HepG2 (cell line): ENCODE data around the gene MAP2K7. TPM values are rescaled to one million over a fixed set of nuclear protein-coding genes. Genes with fewer than 3 reads are reported as not detected.

Source experiments
- CEBPB ChIP-seq: IDR thresholded peaks from 2 replicates; pipeline ENCODE4 v1.6.1; 2011; ENCODE audit warnings: low read depth, low read length, improper control_type of control experiment, borderline replicate concordance
- DNMT1 ChIP-seq: sonication (generic); formaldehyde crosslinking; IDR thresholded peaks from 2 replicates; pipeline ENCODE4 v1.5.1; 2020; ENCODE audit warnings: mild to moderate bottlenecking, missing genetic modification reagents
- HNRNPL ChIP-seq: fragments of 200-400 bp; formaldehyde crosslinking; IDR thresholded peaks from 2 replicates; pipeline ENCODE4 v1.6.1; 2017; ENCODE audit warnings: mild to moderate bottlenecking, low read depth, low read length
- HOXA3 ChIP-seq: sonication (generic); formaldehyde crosslinking; IDR thresholded peaks from 2 replicates; pipeline ENCODE4 v1.5.0; 2020; ENCODE audit warnings: missing genetic modification reagents
- REL ChIP-seq: sonication (generic); formaldehyde crosslinking; conservative IDR thresholded peaks from 2 replicates; pipeline ENCODE4 v1.8.0; 2022; ENCODE audit warnings: mild to moderate bottlenecking, missing genetic modification reagents, moderate library complexity
- RFX1 ChIP-seq: fragments of 450-650 bp; IDR thresholded peaks from 2 replicates; pipeline ENCODE4 v1.6.1; 2017
- SMAD3 ChIP-seq: sonication (generic); formaldehyde crosslinking; IDR thresholded peaks from 2 replicates; pipeline ENCODE4 v1.4.0; 2020; ENCODE audit warnings: missing genetic modification reagents
- SMARCE1 ChIP-seq: fragments of 450-650 bp; IDR thresholded peaks from 2 replicates; pipeline ENCODE4 v1.6.1; 2017; ENCODE audit warnings: borderline replicate concordance
- ZNF619 ChIP-seq: sonication (generic); formaldehyde crosslinking; IDR thresholded peaks from 2 replicates; pipeline ENCODE4 v1.4.0; 2020; ENCODE audit warnings: mild to moderate bottlenecking, missing genetic modification reagents
- ZNF7 ChIP-seq: IDR thresholded peaks from 2 replicates; pipeline ENCODE4 v1.6.1; 2016; ENCODE audit warnings: missing biosample characterization, missing genetic modification reagents
- ZNF746 ChIP-seq: sonication (generic); formaldehyde crosslinking; IDR thresholded peaks from 2 replicates; pipeline ENCODE4 v1.8.0; 2022; ENCODE audit warnings: mild to moderate bottlenecking, missing genetic modification reagents
- ZNF790 ChIP-seq: sonication (generic); formaldehyde crosslinking; IDR thresholded peaks from 2 replicates; pipeline ENCODE4 v1.8.0; 2022; ENCODE audit warnings: missing genetic modification reagents, mild to moderate bottlenecking, borderline replicate concordance
- ZSCAN21 ChIP-seq: sonication (generic); formaldehyde crosslinking; IDR thresholded peaks from 2 replicates; pipeline ENCODE4 v1.8.0; 2022; ENCODE audit warnings: mild to moderate bottlenecking, missing genetic modification reagents, moderate library complexity, borderline replicate concordance
- polyA plus RNA-seq, 8 experiments: library from polyadenylated mRNA; depleted of rRNA in 3 of 8; stranded (reverse) in 7 of 8; unstranded in 1 of 8; fragments of >200 nt; fragmentation: Illumina TruSeq in 4 of 8; extraction: Trizol in 4 of 8; gene quantifications; 2 replicates each; pipeline versions ENCODE4 v1.2.1 to v1.2.3, GENCODE V29; 2011 to 2016; ENCODE audit warnings: low read depth in 4 of 8, missing spikeins in 1 of 8, mixed read lengths in 1 of 8; ENCODE audit not compliant: insufficient read depth in 1 of 8
- total RNA-seq, 5 experiments: library from RNA; depleted of rRNA; stranded (reverse); fragments of >200 nt; fragmentation: Illumina TruSeq; extraction: Trizol; gene quantifications; 2 replicates each; pipeline ENCODE4 v1.2.3, GENCODE V29; 2016; ENCODE audit warnings: low read depth in 1 of 5
- TF ChIP-seq, protein P1 (sequence below): sonication (generic); formaldehyde crosslinking; IDR thresholded peaks from 2 replicates; pipeline ENCODE4 v1.4.0; 2020; ENCODE audit warnings: mild to moderate bottlenecking, missing genetic modification reagents, borderline replicate concordance
- TF ChIP-seq, protein P2 (sequence below): sonication (generic); formaldehyde crosslinking; IDR thresholded peaks from 2 replicates; pipeline ENCODE4 v1.5.1; 2020; ENCODE audit warnings: mild to moderate bottlenecking, missing genetic modification reagents, moderate library complexity
- TF ChIP-seq, protein P3 (sequence below): sonication (generic); formaldehyde crosslinking; IDR thresholded peaks from 2 replicates; pipeline ENCODE4 v1.4.0; 2020; ENCODE audit warnings: low read depth, missing genetic modification reagents
- TF ChIP-seq, protein P4 (sequence below): sonication (generic); formaldehyde crosslinking; IDR thresholded peaks from 2 replicates; pipeline ENCODE4 v1.4.0; 2020; ENCODE audit warnings: missing genetic modification reagents, mild to moderate bottlenecking, borderline replicate concordance

Gene MAP2K7
- total and polyA plus RNA-seq, 2 of the 13 experiments (the other 11 are each of a cell fraction or from before 2014, with no cell fraction given) = 9.0 to 10.8 TPM

DNA sequence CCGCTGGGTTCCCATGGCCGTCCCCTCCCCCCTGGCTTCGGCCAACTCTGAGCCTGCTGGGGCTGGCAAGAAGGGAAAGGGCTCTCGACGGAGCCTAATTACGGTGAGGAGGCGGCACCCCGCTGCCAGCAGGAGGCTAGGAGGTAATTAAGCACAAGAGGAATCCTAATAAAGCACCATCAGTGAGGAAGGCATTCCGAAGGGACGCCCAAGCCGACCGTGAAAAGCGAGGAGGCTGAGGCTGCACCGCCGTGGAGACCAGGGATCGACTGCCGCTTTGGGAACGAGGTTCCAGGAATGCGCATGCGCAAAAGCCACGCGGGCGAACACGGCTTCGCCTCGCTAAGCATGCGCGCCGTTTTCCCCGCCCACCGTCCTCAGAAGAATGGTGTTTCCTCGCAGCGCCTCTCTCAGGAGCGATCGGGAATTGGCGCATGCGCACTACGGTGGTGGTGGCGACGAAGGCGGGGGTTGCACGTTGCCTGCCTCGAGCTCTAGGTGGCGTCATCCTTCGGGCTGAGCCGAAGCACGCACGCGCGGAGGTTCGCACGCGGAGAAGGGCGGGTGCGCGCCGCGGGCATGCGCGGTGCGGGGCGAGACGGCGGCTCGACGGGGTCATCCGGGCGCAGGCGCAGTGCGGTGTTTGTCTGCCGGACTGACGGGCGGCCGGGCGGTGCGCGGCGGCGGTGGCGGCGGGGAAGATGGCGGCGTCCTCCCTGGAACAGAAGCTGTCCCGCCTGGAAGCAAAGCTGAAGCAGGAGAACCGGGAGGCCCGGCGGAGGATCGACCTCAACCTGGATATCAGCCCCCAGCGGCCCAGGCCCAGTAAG, at the start of gene MAP2K7 (continued):
- TF ChIP-seq, protein P1, sequence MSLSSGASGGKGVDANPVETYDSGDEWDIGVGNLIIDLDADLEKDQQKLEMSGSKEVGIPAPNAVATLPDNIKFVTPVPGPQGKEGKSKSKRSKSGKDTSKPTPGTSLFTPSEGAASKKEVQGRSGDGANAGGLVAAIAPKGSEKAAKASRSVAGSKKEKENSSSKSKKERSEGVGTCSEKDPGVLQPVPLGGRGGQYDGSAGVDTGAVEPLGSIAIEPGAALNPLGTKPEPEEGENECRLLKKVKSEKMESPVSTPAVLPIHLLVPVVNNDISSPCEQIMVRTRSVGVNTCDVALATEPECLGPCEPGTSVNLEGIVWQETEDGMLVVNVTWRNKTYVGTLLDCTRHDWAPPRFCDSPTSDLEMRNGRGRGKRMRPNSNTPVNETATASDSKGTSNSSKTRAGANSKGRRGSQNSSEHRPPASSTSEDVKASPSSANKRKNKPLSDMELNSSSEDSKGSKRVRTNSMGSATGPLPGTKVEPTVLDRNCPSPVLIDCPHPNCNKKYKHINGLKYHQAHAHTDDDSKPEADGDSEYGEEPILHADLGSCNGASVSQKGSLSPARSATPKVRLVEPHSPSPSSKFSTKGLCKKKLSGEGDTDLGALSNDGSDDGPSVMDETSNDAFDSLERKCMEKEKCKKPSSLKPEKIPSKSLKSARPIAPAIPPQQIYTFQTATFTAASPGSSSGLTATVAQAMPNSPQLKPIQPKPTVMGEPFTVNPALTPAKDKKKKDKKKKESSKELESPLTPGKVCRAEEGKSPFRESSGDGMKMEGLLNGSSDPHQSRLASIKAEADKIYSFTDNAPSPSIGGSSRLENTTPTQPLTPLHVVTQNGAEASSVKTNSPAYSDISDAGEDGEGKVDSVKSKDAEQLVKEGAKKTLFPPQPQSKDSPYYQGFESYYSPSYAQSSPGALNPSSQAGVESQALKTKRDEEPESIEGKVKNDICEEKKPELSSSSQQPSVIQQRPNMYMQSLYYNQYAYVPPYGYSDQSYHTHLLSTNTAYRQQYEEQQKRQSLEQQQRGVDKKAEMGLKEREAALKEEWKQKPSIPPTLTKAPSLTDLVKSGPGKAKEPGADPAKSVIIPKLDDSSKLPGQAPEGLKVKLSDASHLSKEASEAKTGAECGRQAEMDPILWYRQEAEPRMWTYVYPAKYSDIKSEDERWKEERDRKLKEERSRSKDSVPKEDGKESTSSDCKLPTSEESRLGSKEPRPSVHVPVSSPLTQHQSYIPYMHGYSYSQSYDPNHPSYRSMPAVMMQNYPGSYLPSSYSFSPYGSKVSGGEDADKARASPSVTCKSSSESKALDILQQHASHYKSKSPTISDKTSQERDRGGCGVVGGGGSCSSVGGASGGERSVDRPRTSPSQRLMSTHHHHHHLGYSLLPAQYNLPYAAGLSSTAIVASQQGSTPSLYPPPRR = 0 out of 2 replicates have a peak, but pooled peaks have one; percentile 11
- TF ChIP-seq HNRNPL (peak; percentile 65; the same call in 1 of the 2 replicates), SMAD3 (peak; percentile 89), ZSCAN21 (CRISPR knock-in tag) (peak; percentile 66; the same call in 1 of the 2 replicates), REL (CRISPR knock-in tag) (peak; percentile 88; the same call in 1 of the 2 replicates), SMARCE1 (no peak), RFX1 (no peak), ZNF619 (CRISPR knock-in tag) (peak; percentile 70; the same call in 1 of the 2 replicates), ZNF7 (CRISPR knock-in tag) (no peak), HOXA3 (CRISPR knock-in tag) (peak; percentile 91), ZNF746 (CRISPR knock-in tag) (0 out of 2 replicates have a peak, but pooled peaks have one; percentile 36), CEBPB (peak; percentile 71; the same call in 1 of the 2 replicates), ZNF790 (CRISPR knock-in tag) (peak; percentile 89; the same call in 1 of the 2 replicates), DNMT1 (CRISPR knock-in tag) (0 out of 2 replicates have a peak, but pooled peaks have one; percentile 78)
- TF ChIP-seq, protein P2, sequence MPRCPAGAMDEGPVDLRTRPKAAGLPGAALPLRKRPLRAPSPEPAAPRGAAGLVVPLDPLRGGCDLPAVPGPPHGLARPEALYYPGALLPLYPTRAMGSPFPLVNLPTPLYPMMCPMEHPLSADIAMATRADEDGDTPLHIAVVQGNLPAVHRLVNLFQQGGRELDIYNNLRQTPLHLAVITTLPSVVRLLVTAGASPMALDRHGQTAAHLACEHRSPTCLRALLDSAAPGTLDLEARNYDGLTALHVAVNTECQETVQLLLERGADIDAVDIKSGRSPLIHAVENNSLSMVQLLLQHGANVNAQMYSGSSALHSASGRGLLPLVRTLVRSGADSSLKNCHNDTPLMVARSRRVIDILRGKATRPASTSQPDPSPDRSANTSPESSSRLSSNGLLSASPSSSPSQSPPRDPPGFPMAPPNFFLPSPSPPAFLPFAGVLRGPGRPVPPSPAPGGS (CRISPR knock-in tag) = peak; percentile 91
- TF ChIP-seq, protein P3, sequence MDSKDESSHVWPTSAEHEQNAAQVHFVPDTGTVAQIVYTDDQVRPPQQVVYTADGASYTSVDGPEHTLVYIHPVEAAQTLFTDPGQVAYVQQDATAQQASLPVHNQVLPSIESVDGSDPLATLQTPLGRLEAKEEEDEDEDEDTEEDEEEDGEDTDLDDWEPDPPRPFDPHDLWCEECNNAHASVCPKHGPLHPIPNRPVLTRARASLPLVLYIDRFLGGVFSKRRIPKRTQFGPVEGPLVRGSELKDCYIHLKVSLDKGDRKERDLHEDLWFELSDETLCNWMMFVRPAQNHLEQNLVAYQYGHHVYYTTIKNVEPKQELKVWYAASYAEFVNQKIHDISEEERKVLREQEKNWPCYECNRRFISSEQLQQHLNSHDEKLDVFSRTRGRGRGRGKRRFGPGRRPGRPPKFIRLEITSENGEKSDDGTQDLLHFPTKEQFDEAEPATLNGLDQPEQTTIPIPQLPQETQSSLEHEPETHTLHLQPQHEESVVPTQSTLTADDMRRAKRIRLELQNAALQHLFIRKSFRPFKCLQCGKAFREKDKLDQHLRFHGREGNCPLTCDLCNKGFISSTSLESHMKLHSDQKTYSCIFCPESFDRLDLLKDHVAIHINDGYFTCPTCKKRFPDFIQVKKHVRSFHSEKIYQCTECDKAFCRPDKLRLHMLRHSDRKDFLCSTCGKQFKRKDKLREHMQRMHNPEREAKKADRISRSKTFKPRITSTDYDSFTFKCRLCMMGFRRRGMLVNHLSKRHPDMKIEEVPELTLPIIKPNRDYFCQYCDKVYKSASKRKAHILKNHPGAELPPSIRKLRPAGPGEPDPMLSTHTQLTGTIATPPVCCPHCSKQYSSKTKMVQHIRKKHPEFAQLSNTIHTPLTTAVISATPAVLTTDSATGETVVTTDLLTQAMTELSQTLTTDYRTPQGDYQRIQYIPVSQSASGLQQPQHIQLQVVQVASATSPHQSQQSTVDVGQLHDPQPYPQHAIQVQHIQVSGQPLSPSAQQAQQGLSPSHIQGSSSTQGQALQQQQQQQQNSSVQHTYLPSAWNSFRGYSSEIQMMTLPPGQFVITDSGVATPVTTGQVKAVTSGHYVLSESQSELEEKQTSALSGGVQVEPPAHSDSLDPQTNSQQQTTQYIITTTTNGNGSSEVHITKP (CRISPR knock-in tag) = no peak
- TF ChIP-seq, protein P4, sequence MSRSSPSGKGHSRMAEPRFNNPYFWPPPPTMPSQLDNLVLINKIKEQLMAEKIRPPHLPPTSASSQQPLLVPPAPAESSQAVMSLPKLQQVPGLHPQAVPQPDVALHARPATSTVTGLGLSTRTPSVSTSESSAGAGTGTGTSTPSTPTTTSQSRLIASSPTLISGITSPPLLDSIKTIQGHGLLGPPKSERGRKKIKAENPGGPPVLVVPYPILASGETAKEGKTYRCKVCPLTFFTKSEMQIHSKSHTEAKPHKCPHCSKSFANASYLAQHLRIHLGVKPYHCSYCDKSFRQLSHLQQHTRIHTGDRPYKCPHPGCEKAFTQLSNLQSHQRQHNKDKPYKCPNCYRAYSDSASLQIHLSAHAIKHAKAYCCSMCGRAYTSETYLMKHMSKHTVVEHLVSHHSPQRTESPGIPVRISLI (CRISPR knock-in tag) = peak; percentile 52; the same call in 1 of the 2 replicates
